GM21526 (cell line): ENCODE data around the gene LOC128125822.
"Not testable (repeated sequence)": the region's sequence is repeated elsewhere in the genome, so short reads cannot be mapped to it uniquely, and the experiment has no call there.

Source experiments
- ATAC-seq: cut with Tn5 transposase; IDR thresholded peaks from one replicate; pipeline ENCODE4 v1.9.1; 2021; ENCODE audit warnings: moderate library complexity; ENCODE audit not compliant: unreplicated experiment, low FRiP score

The LOC128125822 gene

DNA sequence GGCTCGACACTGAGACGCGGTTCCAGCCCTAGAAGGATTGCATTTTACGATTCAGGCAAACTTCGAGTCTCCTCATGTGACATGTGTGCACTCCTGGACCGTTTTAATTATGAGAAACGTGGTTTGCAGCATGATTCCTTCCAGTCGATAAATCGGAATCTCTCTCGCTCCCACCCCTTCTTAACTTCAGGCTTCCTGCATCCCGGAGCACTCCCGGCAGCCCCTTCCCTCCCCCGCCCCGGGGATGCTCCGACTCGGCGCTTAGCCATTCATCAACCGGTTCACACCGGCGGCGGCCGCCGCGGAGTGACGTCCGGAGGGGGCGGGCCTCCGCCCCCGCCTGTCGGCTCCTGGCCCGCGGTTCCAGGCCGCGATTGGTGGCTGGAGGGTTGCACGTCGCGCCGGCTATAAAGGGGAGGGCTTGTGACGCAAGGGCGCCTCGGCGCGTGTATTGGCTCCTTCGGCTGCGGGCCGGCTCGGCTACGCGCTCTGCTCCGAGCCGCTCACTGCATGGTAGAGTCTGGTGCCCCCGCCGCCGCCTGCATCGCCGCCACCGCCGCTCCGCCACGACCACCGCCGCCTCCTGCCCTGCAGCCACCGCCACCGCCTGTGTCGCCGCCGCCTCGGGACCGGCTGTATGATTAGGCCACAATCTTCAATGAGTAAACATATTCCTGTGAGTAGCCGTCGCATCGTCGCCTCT lies at the start of gene LOC128125822, which contains the start of gene PTP4A1:
LOC128125822 (plus strand) TSS at position 437 of the 703 bp plus-strand sequence.
PTP4A1 (plus strand) TSS at position 437 of the 703 bp plus-strand sequence. CDS start 4,401 bp downstream, outside the sequence.
- peak; percentile 92 for ATAC-seq

DNA sequence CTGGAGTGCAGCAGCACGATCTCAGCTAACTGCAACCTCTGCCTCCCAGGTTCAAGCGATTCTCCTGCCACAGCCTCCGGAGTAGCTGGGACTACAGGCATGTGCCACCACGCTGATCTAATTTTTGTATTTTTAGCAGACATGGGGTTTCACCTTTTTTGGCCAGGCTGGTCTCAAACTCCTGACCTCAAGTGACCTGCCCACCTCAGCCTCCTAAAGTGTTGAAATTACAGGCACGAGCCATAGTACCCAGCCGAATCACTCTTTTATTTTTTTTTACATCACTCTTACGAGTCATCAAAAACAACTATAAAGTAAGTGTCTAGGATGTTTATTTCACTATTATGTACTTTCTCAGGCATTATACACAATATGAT lies 49.4 kb upstream of the LOC128125822 start:
- not testable (repeated sequence) for ATAC-seq

DNA sequence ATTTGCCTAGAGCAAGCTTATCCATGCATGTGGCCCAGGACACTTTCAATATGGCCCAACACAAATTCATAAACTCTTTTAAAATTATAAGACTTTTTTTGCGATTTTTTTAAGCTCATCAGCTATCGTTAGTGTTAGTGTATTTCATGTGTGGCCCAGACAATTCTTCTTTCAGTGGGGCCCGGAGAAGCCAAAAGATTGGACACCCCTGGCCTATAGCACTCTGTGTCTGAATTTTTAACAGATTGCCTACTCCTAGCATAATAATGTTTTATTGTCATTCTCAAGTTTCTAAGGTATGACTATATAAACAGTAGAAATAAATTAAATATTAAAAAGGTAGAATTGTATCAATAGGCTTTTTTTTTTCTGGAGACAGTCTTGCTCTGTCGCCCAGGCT lies 48.6 kb upstream of the LOC128125822 start:
- ATAC-seq: no peak

DNA sequence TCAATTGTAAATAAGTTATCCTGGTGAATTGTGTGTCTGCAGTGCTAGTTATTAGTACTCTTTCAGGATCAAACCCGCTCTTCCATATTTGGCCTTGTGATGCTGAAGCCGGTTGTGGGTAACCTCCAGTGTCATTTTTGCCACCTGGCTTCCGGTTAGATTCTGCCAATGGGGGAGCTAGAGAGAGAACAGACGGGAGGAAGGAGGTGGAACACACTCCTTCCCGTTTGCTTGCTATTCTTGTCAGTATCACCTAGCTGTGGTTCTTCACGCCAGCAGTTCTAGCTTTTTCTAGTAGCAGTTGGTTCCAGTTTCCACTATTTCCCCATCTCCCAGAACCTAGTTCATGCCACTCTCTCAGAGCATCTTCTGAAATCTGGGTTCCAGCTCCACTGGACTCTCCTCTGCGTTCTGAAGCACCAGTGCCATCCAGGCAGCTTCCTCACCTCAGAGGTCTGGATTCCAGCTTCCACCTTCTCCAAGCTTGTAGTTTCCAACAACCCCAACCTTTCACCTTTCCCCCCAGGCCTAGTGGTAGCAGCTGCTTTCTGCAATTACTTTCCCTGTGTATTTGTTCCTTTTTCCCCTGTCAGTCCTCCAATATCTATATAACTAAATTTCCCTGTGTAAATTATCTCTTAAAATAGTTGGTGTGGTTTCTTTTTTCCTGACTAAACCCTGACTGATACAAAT lies 46.9 kb upstream of the LOC128125822 start:
- no peak for ATAC-seq

DNA sequence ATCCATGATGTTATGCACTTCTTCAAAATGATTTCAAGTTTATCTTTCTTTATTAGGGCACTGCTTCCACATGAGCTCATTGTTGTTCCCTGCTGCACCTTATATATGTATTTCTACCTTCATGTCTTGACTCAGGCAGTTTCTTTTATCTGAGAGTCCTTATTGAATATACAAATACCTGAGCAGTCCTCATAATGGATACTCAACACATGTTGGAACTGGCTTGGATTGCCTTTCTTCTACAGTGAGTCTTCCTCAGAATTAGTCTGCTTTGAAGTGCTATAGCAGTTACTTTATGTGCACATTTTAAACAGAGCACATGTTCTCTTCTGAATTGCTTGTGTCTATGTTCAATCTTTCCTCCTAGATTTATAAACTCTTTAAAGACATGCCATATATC lies 45.3 kb upstream of the LOC128125822 start:
- ATAC-seq: no peak

DNA sequence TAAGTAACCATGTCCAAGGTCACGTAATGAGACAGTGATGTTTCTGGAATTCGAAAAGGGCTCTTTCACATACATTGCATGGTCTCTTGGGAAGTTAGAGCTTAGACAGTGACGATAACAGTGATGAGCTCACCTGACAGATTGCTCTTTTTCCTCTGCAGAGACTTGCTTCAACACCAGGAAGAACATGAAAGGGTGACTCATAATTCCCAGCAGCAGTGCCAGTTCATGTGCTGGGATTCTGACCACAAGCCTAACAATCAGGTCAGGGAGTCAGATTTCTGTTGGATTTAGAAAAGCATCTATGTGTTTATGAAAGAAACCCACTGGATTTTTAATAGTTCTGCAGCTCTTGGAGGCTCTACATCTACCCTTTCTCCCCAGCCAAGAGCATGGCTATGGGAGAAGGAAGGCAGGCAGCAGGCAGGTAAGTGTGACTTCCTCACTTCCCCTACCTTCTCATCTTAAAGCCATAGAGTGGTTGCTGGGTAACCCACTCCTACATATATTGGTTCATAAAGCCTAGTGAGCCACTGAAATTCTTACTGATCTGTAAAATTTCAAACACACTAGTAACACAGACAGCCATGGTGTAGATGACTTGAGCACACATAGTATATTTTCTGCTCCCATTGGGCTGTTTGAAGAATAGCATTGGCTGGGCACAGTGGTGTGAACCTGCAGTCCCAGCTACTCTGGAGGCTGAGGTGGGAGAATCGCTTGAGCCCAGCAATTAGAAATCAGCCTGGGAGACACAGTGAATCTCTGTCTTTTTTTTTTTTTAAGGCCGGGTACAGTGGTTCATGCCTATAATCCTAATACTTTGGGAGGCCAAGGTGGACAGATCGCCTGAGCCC lies 44.4 kb upstream of the LOC128125822 start:
- ATAC-seq: no peak

DNA sequence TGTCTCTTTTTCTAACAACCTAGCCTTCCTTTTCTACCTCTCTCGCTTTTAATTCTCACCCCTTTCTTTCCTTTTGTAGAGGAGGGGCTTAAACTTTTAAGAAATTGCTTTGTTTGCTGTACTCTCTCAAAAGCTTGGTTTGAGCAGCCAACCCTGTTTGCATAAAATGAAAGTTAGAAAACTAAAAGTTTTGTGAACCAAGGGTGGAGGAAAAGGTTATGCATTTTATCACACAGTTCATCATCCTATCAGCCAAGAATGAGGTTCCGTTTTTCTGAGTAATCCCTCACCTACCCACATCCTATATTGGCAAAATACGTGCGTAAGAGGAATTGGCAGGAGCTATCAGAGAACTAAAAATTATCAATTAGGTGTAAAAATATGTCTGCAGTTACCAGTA lies 42.8 kb upstream of the LOC128125822 start:
- ATAC-seq: no peak

DNA sequence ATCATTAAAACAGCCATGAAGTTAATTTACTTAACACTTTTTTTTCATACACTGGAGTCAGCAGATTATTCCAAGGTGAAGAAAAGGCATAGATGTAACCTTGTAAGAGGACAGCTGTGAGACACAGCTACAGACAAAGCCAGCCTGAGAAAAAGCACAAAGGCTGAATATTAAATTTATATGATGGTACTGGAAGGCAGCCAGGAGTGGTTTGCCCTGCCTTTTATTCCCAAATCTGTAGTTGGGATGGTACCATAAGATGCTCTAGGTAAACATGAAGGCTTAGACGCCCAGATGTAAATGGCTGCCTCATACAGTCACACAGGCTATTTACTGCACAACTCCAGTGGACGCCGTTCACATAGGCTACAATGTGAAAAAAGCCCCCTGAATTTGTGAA lies 42.1 kb upstream of the LOC128125822 start:
- no peak for ATAC-seq

DNA sequence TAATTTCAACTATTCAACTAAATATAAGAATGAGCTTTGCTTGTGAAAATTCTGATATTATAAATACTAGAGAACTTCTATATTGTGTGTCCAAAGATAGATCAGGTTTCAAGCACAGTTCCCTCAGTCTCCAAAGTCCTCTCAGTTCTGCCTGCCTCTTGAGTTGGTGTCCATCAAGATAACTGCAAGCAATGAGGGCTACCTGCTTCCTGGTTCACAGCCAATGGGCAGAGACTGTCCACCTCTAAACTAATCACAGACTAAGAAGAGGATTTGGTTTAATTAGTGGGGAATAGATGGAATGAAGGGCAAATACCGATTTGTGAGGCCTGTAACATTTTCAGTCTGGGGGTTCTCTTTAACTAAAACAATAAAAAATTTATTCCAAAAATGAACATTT lies 41.3 kb upstream of the LOC128125822 start:
- no peak for ATAC-seq

DNA sequence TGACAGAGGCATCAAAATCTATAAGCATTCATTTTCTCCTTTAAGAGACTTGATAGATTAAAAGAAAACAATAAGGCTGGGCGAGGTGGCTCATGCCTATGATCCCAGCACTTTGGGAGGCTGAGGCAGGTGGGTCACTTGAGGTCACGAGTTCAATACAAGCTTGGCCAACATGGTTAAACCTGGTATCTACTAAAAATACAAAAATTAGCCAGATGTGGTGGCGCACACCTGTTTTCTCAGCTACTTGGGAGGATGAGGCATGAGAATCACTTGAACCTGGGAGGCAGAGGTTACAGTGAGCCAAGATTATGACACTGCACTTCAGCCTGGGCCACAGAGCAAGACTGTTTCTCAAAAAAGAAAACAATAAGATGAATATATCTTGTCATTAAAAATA lies 39.3 kb upstream of the LOC128125822 start:
- no peak for ATAC-seq

DNA sequence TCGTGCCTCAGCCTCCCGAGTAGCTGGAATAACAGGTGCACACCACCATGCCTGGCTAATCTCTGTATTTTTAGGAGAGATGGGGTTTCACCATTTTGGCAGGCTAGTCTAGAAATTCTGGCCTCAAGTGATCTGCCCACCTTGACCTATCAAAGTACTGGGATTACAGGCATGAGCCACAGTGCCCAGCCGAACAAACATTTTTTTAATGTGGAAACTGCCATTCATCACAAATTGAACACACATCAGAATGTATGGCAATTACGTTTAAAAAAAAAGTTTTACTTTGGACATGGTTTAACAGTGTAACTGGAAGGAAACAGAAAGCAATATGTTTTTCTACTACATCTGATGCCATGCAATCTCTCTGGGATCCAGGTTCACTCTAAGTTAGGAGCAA lies 38.3 kb upstream of the LOC128125822 start:
- no peak for ATAC-seq

DNA sequence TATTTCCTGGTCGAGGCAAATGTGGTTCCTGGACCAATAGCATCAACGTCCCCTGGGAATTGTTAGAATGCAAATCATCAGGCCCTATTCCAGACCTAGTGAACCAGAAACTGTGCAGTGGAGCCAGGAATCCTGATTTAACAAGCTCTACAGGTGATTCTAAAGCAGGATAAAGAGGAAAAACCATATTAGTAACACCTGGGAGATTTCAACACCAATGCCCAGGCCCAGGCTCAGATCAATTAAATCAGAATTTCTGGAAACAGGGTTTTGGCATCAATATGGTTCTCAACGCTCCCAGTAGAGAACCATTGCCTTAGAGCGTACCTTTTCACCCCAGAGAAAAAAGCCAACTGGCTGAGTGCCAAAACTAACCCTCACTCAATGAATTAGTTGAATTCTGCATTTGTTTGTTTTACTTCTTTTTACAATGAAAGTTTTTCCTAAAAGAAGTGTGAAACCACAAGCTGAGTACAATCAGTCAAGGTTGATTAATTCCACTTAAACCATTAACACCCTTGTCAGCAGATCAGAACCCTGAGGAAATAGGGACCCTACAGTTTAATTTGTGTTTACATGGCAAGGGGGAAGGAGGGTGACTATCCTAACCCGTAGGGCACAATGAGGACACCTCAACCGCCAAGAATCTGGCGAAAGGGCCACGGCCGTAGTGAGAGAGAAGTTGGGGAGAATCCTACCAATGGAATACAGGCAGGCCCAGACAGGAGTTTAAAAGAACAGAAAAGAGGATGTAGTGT lies 34.9 kb upstream of the LOC128125822 start:
- no peak for ATAC-seq

DNA sequence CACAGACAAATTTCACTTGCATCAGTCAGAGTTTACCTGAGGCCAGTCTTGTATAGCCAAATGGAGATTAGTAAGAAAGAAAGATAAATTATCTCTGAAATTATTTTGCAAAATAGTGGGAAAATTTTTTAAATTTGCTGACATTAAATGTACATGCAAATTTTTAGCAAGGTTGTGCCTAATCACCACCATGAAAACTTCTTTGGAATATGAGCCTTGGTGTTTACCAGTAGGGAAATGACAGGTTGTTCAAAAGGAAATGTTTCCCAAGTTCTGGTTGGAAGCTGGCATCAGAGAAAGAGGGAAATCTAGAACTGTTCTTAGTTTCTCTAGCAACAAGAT lies 34.4 kb upstream of the LOC128125822 start:
- ATAC-seq: no peak

DNA sequence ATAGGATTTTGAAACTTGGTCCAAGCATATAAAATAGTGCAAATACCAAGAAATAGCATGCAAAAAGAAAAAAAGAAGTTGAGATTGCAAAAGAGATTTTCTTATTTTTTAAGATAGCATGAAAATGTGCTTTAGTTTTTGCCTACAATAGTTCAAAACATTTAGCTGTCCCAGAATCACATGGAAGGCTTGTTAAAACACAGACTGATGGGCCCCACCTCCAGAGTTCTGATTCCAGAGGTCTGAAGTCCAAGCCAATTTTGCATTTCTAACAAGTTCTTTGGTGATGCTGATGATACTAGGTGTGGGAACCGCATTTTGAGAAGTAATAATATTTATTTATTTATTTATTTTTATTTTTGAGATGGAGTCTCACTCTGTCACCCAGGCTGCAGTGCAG lies 33.7 kb upstream of the LOC128125822 start:
- ATAC-seq: no peak

DNA sequence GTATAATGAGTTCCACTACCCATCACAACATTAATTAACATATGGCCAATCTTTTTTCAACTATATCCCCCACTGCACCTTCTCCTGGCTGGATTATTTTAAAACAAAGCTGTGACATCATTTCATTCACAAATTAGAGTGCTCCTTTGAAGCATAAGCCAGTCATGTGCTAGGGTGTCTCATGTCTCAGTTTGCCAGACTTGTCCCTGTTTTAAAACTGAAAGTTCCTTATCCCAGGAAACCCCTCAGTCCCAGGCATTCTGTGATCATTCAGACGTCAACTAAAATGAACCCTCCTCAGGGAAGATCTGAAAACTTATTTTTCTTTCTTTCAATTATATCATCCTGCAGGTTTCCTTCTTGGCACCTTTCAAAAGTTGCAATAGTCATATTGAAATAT lies 29.3 kb upstream of the LOC128125822 start:
- no peak for ATAC-seq

DNA sequence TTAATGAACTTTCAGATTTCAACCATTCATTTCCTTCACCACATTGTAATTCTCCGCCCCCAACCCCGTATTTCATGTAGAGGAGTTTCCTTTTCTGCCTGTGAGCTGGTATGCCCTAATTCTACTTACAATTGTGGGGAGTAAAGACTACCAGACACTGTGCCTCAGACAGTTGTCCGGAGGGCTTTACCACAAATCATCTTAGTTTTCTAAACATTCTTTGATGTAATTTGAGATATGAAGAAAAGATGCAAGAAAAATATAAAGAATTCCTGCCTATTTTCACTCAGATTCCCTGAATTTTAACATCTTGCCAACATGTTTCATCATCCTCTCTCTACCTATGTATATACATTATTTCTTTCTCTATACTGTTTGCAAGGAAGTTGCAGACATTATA lies 28.3 kb upstream of the LOC128125822 start:
- no peak for ATAC-seq

DNA sequence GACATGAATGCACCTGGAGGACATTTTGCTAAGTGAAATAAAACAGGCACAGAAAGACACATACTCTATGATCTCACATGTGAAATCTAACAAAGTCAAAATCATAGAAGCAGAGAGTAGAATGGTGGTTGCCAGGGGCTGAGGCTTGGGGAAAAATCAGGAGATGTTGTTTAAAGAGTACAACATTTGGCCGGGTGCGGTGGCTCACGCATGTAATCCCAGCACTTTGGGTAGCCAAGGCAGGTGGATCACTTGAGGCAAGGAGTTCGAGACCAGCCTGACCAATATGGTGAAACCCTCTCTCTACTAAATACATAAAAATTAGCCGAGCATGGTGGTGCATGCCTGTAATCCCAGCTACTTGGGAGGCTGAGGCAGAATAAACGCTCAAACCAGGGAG lies 26.0 kb upstream of the LOC128125822 start:
- no peak for ATAC-seq

DNA sequence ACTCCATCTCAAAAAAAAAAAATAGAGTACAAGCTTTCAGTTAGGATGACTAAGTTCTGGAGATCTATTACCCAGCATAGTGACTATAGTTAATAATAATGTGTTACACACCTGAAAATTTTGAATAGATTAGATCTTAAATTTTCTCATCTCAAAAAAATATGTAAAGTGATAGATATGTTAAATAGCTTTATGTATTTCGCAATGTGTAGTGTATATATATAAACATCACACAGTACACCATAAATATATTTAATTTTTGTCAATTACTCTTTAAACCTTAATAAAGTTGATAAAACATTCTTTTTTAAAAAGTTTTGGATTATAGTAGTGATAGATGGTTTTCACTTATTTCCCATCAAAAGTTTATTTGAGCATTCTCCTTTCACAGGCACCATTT lies 25.6 kb upstream of the LOC128125822 start:
- no peak for ATAC-seq

DNA sequence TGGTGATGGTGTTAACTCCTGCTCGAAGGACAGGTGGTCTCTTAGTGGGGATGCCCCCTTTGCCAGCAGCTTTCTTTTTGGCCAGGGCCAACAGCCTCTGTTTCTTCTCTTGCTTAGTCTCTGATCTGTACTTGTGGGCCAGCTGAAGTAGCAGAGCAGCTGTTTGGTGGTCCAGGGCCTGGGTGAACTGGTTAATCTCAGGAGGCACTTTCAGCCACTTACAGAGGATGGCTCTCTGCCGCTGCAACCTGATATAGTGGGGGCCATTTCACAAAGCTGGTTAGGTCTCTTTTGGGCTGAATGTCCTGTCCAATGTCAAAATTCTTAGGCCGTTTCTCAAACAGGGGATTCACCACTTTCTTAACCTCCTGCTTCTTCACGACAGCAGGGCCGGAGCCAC lies 23.2 kb upstream of the LOC128125822 start:
- no peak for ATAC-seq

DNA sequence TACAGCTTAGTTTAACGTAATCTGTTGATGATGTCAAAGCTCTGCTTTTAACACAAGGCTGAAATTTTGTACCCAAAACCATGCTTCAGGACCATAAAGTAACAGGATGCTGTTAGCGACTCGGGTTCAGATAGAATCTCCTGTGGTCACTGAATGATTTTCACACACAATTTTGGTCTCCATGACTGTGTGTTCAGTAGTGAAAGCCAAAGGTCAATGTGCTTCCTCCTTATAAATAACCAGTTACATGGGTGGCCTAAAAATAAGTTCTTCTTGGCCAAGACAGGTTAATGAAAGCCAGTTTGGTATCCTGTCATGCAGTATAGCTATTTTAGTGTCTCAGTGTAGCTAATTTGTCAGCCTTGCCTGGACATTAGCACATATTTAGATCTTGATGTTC lies 19.1 kb upstream of the LOC128125822 start:
- ATAC-seq: peak; percentile 96

DNA sequence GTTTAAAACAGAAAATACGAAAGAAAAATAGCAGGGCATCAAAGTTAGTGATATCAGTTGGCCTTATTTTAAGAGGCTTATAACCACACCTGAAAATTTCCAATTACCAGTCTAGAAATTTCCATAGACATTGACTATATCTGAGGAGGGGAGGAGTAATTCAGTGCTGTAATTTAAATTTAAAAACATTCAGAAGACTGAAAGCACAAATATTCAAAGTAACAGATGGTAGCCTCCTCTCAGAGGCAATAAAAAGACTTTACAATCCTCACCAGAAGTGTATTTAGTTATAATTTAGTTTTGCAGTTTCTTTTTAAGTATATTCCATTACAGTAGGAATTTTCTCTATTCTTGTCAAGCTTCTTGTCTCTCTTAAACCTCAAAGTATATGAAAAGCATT lies 18.4 kb upstream of the LOC128125822 start:
- no peak for ATAC-seq
